GM18519 (cell line): ENCODE data around the gene CCDC192.

Experiments
- ATAC-seq: cut with Tn5 transposase; IDR thresholded peaks from one replicate; pipeline ENCODE4 v1.9.1; 2021; ENCODE audit warnings: mild to moderate bottlenecking, moderate library complexity; ENCODE audit not compliant: unreplicated experiment, low FRiP score

CCDC192 gene

GRCh38 chr5:127804886-127805426 is 101.8 kb downstream of the CCDC192 start:
- no peak for ATAC-seq

- ATAC-seq = no peak
Measured at GRCh38 chr5:127805448-127805847, 102.3 kb downstream of the CCDC192 start.

- no peak for ATAC-seq
Measured at GRCh38 chr5:127806776-127807175, 103.6 kb downstream of the CCDC192 start.

GRCh38 chr5:127809533-127809932 is 106.3 kb downstream of the CCDC192 start:
- ATAC-seq = no peak

GRCh38 chr5:127810017-127810416 is 106.8 kb downstream of the CCDC192 start:
- no peak for ATAC-seq

- no peak for ATAC-seq
Measured at GRCh38 chr5:127810707-127811490, 107.7 kb downstream of the CCDC192 start.

- no peak for ATAC-seq
Measured at GRCh38 chr5:127812570-127812969, 109.4 kb downstream of the CCDC192 start.

GRCh38 chr5:127813633-127814587 is 110.7 kb downstream of the CCDC192 start:
- no peak for ATAC-seq

GRCh38 chr5:127814588-127814973 is 111.4 kb downstream of the CCDC192 start:
- no peak for ATAC-seq

GRCh38 chr5:127820910-127821553 is 117.8 kb downstream of the CCDC192 start:
- no peak for ATAC-seq

- ATAC-seq = no peak
Measured at GRCh38 chr5:127821896-127822295, 118.7 kb downstream of the CCDC192 start.

GRCh38 chr5:127824126-127824525 is 120.9 kb downstream of the CCDC192 start:
- no peak for ATAC-seq

GRCh38 chr5:127826011-127826410 is 122.8 kb downstream of the CCDC192 start:
- ATAC-seq = no peak

- ATAC-seq = no peak
Measured at GRCh38 chr5:127827451-127827850, 124.3 kb downstream of the CCDC192 start.

GRCh38 chr5:127830157-127830556 is 127.0 kb downstream of the CCDC192 start:
- no peak for ATAC-seq

GRCh38 chr5:127830829-127831598 is 127.8 kb downstream of the CCDC192 start:
- no peak for ATAC-seq

GRCh38 chr5:127832067-127832466 is 128.9 kb downstream of the CCDC192 start:
- no peak for ATAC-seq

GRCh38 chr5:127834094-127834531 is 130.9 kb downstream of the CCDC192 start:
- ATAC-seq = no peak

- no peak for ATAC-seq
Measured at GRCh38 chr5:127834554-127834953, 131.4 kb downstream of the CCDC192 start.

- no peak for ATAC-seq
Measured at GRCh38 chr5:127838661-127839060, 135.5 kb downstream of the CCDC192 start.
